Measurements from ENCODE around the gene PCA3. TPM values are rescaled to one million over a fixed set of nuclear protein-coding genes. Genes with fewer than 3 reads are reported as not detected.

The PCA3 gene
- total and polyA plus RNA-seq, 2 experiments from 2014 or later, result not detected

DNA sequence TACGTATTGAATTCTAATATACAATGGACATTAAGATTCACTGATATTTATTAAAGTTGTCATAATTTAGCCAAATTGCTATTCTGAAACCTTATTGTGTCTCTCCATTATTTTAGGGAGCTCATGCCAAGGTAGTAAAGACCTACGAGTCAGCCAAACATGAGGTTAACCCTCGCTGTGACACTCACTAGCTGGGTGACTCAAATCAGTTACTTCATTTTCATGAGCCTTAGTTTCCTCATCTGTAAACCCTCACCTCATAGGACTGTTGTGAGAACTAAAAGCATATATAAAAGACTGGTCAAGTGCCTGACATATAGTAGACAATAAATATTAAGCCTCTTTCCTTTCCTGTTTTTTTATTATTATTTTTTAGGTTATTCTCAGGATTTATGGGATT is 44.0 kb upstream of the PCA3 start:
- H3K27ac ChIP-seq, result no peak overlapping the region
- H3K4me3 ChIP-seq, result no peak overlapping the region
- no peaks in the 10 kb centered on the region for H3K27me3 ChIP-seq
- DNase-seq (ENCODE audit: low read depth in 1 of 2, low spot score in 1 of 2), result no peak
- no peak for TF ChIP-seq CTCF (IDR thresholded peaks at IDR 0.05; ENCODE audit: low read depth, low read length)
- H3K9me3 ChIP-seq (ENCODE audit: low read depth), result no peaks in the 10 kb centered on the region
- no peaks in the 10 kb centered on the region for H3K4me1 ChIP-seq (ENCODE audit: low read depth)
- no peaks in the 10 kb centered on the region for H3K36me3 ChIP-seq

GRCh38 chr9:76725011-76725546 is 39.2 kb upstream of the PCA3 start:
- Histone ChIP-seq H3K27me3 (no peaks in the 10 kb centered on the region), H3K36me3 (no peaks in the 10 kb centered on the region), H3K4me3 (no peak overlapping the region), H3K27ac (no peak overlapping the region), H3K4me1 (ENCODE audit: low read depth) (no peaks in the 10 kb centered on the region), H3K9me3 (ENCODE audit: low read depth) (no peaks in the 10 kb centered on the region)
- DNase-seq (ENCODE audit: low read depth in 1 of 2, low spot score in 1 of 2), result no peak
- no peak for TF ChIP-seq CTCF (IDR thresholded peaks at IDR 0.05; ENCODE audit: low read depth, low read length)

DNA sequence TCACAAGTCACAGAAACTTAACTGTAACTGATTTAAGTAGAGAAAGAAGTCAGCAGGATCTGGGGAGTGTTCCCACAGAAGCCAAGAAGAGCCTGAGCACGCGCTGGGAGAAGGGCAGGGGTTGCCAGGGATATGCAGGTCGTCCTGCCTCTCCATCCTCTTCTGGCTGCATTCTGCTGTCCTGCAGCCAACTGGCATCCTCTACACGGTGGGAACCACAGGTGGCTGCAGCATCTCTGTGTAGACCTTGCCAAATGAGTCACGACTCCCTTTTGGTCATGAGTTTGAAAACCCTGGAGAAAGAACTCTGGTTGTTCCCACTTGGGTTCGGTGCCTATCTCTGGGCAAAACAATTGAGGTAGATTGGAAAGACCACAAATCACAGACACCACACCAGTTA is 38.4 kb upstream of the PCA3 start:
- Histone ChIP-seq H3K36me3 (no peaks in the 10 kb centered on the region), H3K27ac (no peak overlapping the region), H3K4me1 (ENCODE audit: low read depth) (no peaks in the 10 kb centered on the region), H3K27me3 (no peaks in the 10 kb centered on the region), H3K4me3 (no peak overlapping the region), H3K9me3 (ENCODE audit: low read depth) (no peaks in the 10 kb centered on the region)
- TF ChIP-seq CTCF (IDR thresholded peaks at IDR 0.05; ENCODE audit: low read depth, low read length), result no peak
- no peak for DNase-seq (ENCODE audit: low read depth in 1 of 2, low spot score in 1 of 2)

DNA sequence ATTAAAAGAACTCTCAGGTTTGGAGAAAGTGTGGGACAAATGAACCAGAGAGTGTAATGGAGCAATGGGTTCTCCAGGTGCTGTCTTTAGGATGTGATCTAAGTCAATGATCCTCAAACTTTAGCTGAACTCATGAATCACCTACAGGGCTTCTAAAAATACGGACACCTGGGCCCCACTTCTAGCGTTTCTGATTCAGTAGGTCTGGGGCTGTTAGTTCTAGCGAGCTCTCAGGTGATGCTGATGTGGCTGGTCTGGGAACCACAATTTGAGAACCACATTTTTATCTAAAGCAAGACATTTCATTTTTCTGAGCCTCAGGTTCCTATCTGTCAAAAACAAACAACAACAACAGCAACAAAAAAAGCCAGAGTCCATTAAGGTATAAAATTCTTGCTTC is 35.1 kb upstream of the PCA3 start:
- TF ChIP-seq CTCF (IDR thresholded peaks at IDR 0.05; ENCODE audit: low read depth, low read length), result no peak
- Histone ChIP-seq H3K36me3 (no peaks in the 10 kb centered on the region), H3K27ac (no peak overlapping the region), H3K27me3 (no peaks in the 10 kb centered on the region), H3K4me3 (no peak overlapping the region), H3K9me3 (ENCODE audit: low read depth) (no peaks in the 10 kb centered on the region), H3K4me1 (ENCODE audit: low read depth) (no peaks in the 10 kb centered on the region)
- DNase-seq (ENCODE audit: low read depth in 1 of 2, low spot score in 1 of 2), result no peak

DNA sequence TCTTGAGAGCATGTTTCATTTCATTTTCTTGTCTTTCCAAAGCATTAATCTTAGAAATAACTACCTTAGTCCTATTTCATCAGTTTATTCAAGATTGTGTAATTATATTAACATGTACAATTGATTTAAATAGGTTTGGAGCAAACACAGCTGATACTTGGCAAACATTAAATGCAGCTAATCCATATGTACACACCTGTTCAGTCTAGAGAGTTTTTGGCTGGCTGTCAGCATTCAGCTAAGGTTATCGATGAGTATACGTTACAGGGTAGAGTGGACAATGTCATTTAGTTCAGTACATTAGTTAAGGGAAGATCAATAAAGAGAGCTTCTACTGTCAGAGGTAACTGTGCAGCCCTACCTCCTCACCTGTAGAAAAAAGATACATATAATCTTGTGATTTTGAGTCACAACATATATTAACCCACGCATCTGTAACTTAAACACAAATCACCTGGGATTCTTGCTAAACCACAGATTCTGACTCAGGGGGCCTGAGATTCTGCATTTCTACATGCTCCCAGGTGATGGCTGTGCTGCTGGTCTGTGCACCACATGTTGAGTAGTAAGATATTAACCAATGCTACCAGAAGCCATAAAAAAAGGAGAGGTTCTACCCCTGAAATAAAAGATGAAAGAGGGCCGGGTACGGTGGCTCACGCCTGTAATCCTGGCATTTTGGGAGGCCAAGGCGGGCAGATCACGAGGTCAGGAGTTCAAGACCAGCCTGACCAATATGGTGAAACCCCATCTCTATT is 34.1 kb upstream of the PCA3 start:
- Histone ChIP-seq H3K27me3 (no peaks in the 10 kb centered on the region), H3K4me1 (ENCODE audit: low read depth) (no peaks in the 10 kb centered on the region), H3K9me3 (ENCODE audit: low read depth) (no peaks in the 10 kb centered on the region), H3K36me3 (no peaks in the 10 kb centered on the region), H3K27ac (no peak overlapping the region), H3K4me3 (no peak overlapping the region)
- DNase-seq (ENCODE audit: low read depth in 1 of 2, low spot score in 1 of 2), result no peak
- TF ChIP-seq CTCF (IDR thresholded peaks at IDR 0.05; ENCODE audit: low read depth, low read length), result no peak

All from cardiac muscle cell (in vitro differentiated cells and primary cell).